Peyer's patch (tissue), 4 donors: Measurements from ENCODE around the gene LINC00305. TPM values are rescaled to one million over a fixed set of nuclear protein-coding genes. Genes with fewer than 3 reads are reported as not detected.

Source experiments
- DNase-seq, 3 donors: peaks; one replicate each; pipeline ENCODE4 v3.0.0-alpha.2; 2017 to 2019
- H3K27ac ChIP-seq, 4 donors: fragments of 200-600 bp; sonication (generic); one replicate each; pipeline ENCODE4 v1.5.1; 2016 to 2019
- H3K27me3 ChIP-seq, 2 donors: fragments of 200-600 bp; sonication (generic); one replicate each; pipeline ENCODE4 v1.5.1; 2019
- H3K36me3 ChIP-seq, 3 donors: fragments of 200-600 bp; sonication (generic); one replicate each; pipeline ENCODE4 v1.5.1; 2016 to 2019
- H3K4me1 ChIP-seq, 4 donors: fragments of 200-600 bp; sonication (generic); one replicate each; pipeline ENCODE4 v1.5.1; 2016 to 2019
- H3K4me3 ChIP-seq, 4 donors: fragments of 200-600 bp; sonication (generic); 1 replicate in 3 of 4; 2 replicates in 1 of 4; pipeline ENCODE4 v1.5.1; 2016 to 2019; ENCODE audit warnings: mild to moderate bottlenecking in 1 of 4
- H3K9me3 ChIP-seq, 4 donors: fragments of 200-600 bp; sonication (generic); one replicate each; pipeline ENCODE4 v1.5.1; 2016 to 2019; ENCODE audit warnings: mild to moderate bottlenecking in 1 of 4
- CTCF ChIP-seq, 6 experiments: fragments of 450-650 bp in 4 of 6; fragments of 200-600 bp in 2 of 6; sonication (generic) in 1 of 6; IDR thresholded peaks; one replicate each; pipeline ENCODE4 v1.5.1; 2017 to 2019; ENCODE audit warnings: antibody characterized with exemption in 6 of 6, mild to moderate bottlenecking in 3 of 6, moderate library complexity in 1 of 6
- POLR2A ChIP-seq, 2 donors: fragments of 450-650 bp; IDR thresholded peaks; one replicate each; pipeline ENCODE4 v1.5.1; 2017; ENCODE audit warnings: antibody characterized with exemption in 2 of 2, mild to moderate bottlenecking in 2 of 2, moderate library complexity in 2 of 2
- total RNA-seq, 4 donors: library from RNA; depleted of rRNA; stranded (reverse); fragments of >200 nt; gene quantifications; one replicate each; pipeline ENCODE4 v1.1.0, GENCODE V29; 2016

Gene LINC00305
- total RNA-seq, 4 donors from 2014 or later = not detected

DNA sequence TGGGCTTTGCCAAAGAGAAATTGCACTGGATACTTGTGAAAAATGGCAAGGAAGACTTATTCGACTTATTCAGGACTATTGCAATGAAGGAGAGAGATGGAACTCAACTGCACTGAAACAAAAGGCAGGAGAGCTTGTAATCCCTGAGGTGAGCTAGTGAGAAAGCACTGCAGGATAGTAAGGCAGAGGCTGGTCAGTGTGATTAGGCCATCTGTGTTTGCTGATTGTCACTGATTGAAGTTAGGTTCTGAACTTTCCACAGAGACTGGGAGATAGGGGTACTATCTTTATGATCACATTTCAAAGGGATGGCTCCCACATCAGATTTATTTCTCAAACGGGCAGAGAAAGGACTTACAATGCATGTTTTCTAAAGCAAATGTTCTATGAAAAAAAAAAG is 96.1 kb downstream of the LINC00305 start:
- H3K9me3 ChIP-seq = no peaks in the 10 kb centered on the region
- H3K27ac ChIP-seq = no peak overlapping the region
- H3K4me1 ChIP-seq = no peaks in the 10 kb centered on the region
- H3K4me3 ChIP-seq = no peak overlapping the region
- H3K27me3 ChIP-seq = no peaks in the 10 kb centered on the region
- DNase-seq = no peak
- no peaks in the 10 kb centered on the region for H3K36me3 ChIP-seq
- TF ChIP-seq POLR2A (IDR thresholded peaks at IDR 0.05) = no peak
- TF ChIP-seq CTCF (IDR thresholded peaks at IDR 0.05) = no peak

GRCh38 chr18:64044616-64045015 is 104.3 kb downstream of the LINC00305 start:
- Histone ChIP-seq H3K27ac (no peak overlapping the region), H3K4me1 (no peaks in the 10 kb centered on the region), H3K27me3 (no peaks in the 10 kb centered on the region), H3K36me3 (no peaks in the 10 kb centered on the region), H3K9me3 (peaks cover 0 to 7% (median 0%) of the 10 kb centered on the region in 4 donors), H3K4me3 (no peak overlapping the region)
- no peak for DNase-seq
- TF ChIP-seq CTCF (IDR thresholded peaks at IDR 0.05) (no peak), POLR2A (IDR thresholded peaks at IDR 0.05) (no peak)

GRCh38 chr18:64042728-64043358 is 106.0 kb downstream of the LINC00305 start:
- H3K36me3 ChIP-seq = no peaks in the 10 kb centered on the region
- peaks cover 0 to 7% (median 0%) of the 10 kb centered on the region in 4 donors for H3K9me3 ChIP-seq
- TF ChIP-seq CTCF (IDR thresholded peaks at IDR 0.05) = no peak
- TF ChIP-seq POLR2A (IDR thresholded peaks at IDR 0.05) = no peak
- no peak overlapping the region for H3K27ac ChIP-seq
- H3K27me3 ChIP-seq = no peaks in the 10 kb centered on the region
- H3K4me3 ChIP-seq = no peak overlapping the region
- DNase-seq = no peak
- no peaks in the 10 kb centered on the region for H3K4me1 ChIP-seq

DNA sequence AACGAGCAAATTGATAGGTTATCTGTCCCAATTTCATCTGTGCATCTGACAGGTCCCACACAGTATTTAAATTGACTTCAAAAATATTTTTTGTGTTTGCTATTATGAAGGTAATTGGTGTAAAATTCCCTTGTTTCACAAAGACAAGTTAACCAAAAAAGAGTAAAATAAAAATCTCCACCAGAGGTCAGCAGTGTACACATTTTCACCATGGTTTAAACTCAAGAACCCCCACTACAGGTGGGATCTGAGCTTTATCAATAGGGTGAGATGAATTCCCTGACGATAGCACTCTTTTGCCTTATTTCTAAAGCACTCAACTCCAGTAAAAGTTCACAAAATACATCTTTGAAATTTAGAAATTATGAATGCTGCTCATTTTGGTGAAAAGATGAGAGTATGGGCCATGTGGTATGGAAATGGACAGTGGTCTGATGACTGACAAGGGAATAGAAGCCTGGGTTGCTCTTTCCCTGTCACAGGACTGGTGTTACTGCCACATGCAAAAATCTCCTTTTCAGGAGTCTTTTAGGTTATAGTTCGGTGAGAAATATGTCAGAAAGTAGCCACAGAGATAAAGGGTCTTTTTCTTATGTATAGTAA is 111.0 kb downstream of the LINC00305 start:
- no peak for DNase-seq
- Histone ChIP-seq H3K4me3 (no peak overlapping the region), H3K4me1 (no peaks in the 10 kb centered on the region), H3K27ac (no peak overlapping the region), H3K27me3 (no peaks in the 10 kb centered on the region), H3K9me3 (peaks cover 0 to 5% (median 0%) of the 10 kb centered on the region in 4 donors), H3K36me3 (no peaks in the 10 kb centered on the region)
- TF ChIP-seq POLR2A (IDR thresholded peaks at IDR 0.05) = no peak
- TF ChIP-seq CTCF (IDR thresholded peaks at IDR 0.05) = peak; percentile 18 to 38 (median 34)

DNA sequence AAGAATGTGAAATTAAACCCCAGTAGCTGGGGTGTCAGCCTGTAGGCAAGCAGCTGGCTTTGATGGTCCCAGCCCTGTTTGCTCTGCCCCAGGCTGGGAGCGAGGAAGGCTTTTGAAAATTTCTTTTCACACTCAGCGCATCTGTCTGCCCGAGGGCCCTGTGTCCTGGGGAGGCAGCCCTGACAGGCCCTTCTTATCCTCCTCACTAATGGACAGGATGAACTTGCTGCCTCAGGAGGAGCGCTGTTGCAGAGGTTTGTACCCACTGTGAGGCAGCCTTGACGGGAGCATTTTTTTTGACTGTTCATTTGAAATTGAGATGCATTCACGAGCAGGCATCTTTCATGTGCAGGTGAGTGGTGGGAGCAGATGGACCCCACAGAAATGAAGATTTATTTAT is 116.6 kb downstream of the LINC00305 start:
- H3K27me3 ChIP-seq = no peaks in the 10 kb centered on the region
- no peak overlapping the region for H3K27ac ChIP-seq
- no peak overlapping the region for H3K4me3 ChIP-seq
- TF ChIP-seq CTCF (IDR thresholded peaks at IDR 0.05) = no peak
- TF ChIP-seq POLR2A (IDR thresholded peaks at IDR 0.05) = no peak
- no peaks in the 10 kb centered on the region for H3K4me1 ChIP-seq
- no peaks in the 10 kb centered on the region for H3K9me3 ChIP-seq
- H3K36me3 ChIP-seq = no peaks in the 10 kb centered on the region
- no peak for DNase-seq
